DOHH2 (cell line): ENCODE measurements around the gene JARID2.

Source experiments
- H3F3A ChIP-seq: fragments of 200-600 bp; sonication (generic), shearing (Covaris generic); 2 replicates; pipeline ENCODE4 v1.6.0; 2016; ENCODE audit warnings: antibody characterized with exemption, mild to moderate bottlenecking; ENCODE audit not compliant: control insufficient read depth, insufficient read depth
- H3K27ac ChIP-seq: fragments of 200-600 bp; sonication (generic); 2 replicates; pipeline ENCODE4 v1.5.1; 2014; ENCODE audit warnings: low read depth, mild to moderate bottlenecking, low read length, moderate library complexity
- H3K27me3 ChIP-seq: fragments of 200-600 bp; sonication (generic); 2 replicates; pipeline ENCODE4 v1.6.1; 2014; ENCODE audit warnings: mild to moderate bottlenecking, low read length, mixed read lengths; ENCODE audit not compliant: control insufficient read depth
- H3K36me3 ChIP-seq: fragments of 200-600 bp; sonication (generic); 2 replicates; pipeline ENCODE4 v1.6.1; 2014; ENCODE audit warnings: mild to moderate bottlenecking, low read length, moderate library complexity, mixed read lengths; ENCODE audit not compliant: control insufficient read depth
- H3K4me1 ChIP-seq: fragments of 200-600 bp; sonication (generic); 2 replicates; pipeline ENCODE4 v1.6.1; 2014; ENCODE audit warnings: mild to moderate bottlenecking, low read length, mixed read lengths; ENCODE audit not compliant: control insufficient read depth
- H3K4me2 ChIP-seq: fragments of 200-600 bp; sonication (generic); 2 replicates; pipeline ENCODE4 v1.6.0; 2014; ENCODE audit warnings: mild to moderate bottlenecking, low read length, moderate library complexity
- H3K4me3 ChIP-seq: fragments of 200-600 bp; sonication (generic); 2 replicates; pipeline ENCODE4 v1.5.1; 2014; ENCODE audit warnings: mild to moderate bottlenecking, low read length, mixed read lengths
- H3K79me2 ChIP-seq: fragments of 200-600 bp; sonication (generic); 2 replicates; pipeline ENCODE4 v1.6.1; 2014; ENCODE audit warnings: mild to moderate bottlenecking, low read length, mixed read lengths; ENCODE audit not compliant: control insufficient read depth
- H3K9me2 ChIP-seq: fragments of 200-600 bp; sonication (generic); replicated peaks from 2 replicates; pipeline ENCODE4 v1.6.1; 2014; ENCODE audit warnings: mild to moderate bottlenecking, low read length, mixed read lengths; ENCODE audit not compliant: control insufficient read depth
- H3K9me3 ChIP-seq: fragments of 200-600 bp; sonication (generic); 2 replicates; pipeline ENCODE4 v1.6.1; 2014; ENCODE audit warnings: antibody characterized with exemption, low read length, mixed read lengths; ENCODE audit not compliant: control insufficient read depth, insufficient read depth
- H4K20me1 ChIP-seq: fragments of 200-600 bp; sonication (generic); 2 replicates; pipeline ENCODE4 v1.6.0; 2014; ENCODE audit warnings: low read depth, mild to moderate bottlenecking, antibody characterized with exemption, low read length, moderate library complexity; ENCODE audit not compliant: control insufficient read depth, insufficient read depth
- CTCF ChIP-seq: fragments of 200-600 bp; sonication (generic); IDR thresholded peaks from one replicate; pipeline ENCODE4 v1.5.1; 2014; ENCODE audit warnings: antibody characterized with exemption, mild to moderate bottlenecking, low read depth, low read length; ENCODE audit not compliant: poor library complexity, severe bottlenecking
- EZH2phosphoT487 ChIP-seq: fragments of 200-600 bp; sonication (generic); IDR thresholded peaks from 2 replicates; pipeline ENCODE4 v1.6.1; 2017; ENCODE audit warnings: borderline replicate concordance, mild to moderate bottlenecking, antibody characterized with exemption, low read length, moderate library complexity, mixed read lengths

JARID2 gene

GRCh38 chr6:15352845-15353244, 107.0 kb downstream of the JARID2 start:
- Histone ChIP-seq H3K27ac (no peak overlapping the region), H3K9me2 (no peaks in the 10 kb centered on the region), H4K20me1 (peaks cover 31% of the 10 kb centered on the region), H3K27me3 (peaks cover 17% of the 10 kb centered on the region), H3K9me3 (no peaks in the 10 kb centered on the region), H3F3A (no peaks in the 10 kb centered on the region; the same call in 1 of the 2 replicates), H3K36me3 (no peaks in the 10 kb centered on the region), H3K4me2 (no peak overlapping the region), H3K79me2 (peaks cover 7% of the 10 kb centered on the region; the same call in 1 of the 2 replicates), H3K4me3 (no peak overlapping the region), H3K4me1 (peaks cover 6% of the 10 kb centered on the region)
- TF ChIP-seq CTCF (no peak), EZH2phosphoT487 (no peak)

- H3K4me3 ChIP-seq, result no peak overlapping the region
- peaks cover 25% of the 10 kb centered on the region for H3K4me1 ChIP-seq
- TF ChIP-seq CTCF, result no peak
- no peak for TF ChIP-seq EZH2phosphoT487
- H3K9me3 ChIP-seq, result no peaks in the 10 kb centered on the region
- peaks cover 37% of the 10 kb centered on the region for H3K27me3 ChIP-seq
- H3K27ac ChIP-seq, result no peak overlapping the region
- H3K9me2 ChIP-seq, result no peaks in the 10 kb centered on the region
- no peaks in the 10 kb centered on the region for H3K36me3 ChIP-seq
- H3K79me2 ChIP-seq, result peaks cover 5% of the 10 kb centered on the region; the same call in 1 of the 2 replicates
- no peak overlapping the region for H3K4me2 ChIP-seq
- peaks cover 48% of the 10 kb centered on the region for H4K20me1 ChIP-seq
- no peaks in the 10 kb centered on the region; the same call in 1 of the 2 replicates for H3F3A ChIP-seq
Observed at GRCh38 chr6:15355683-15356099, 109.8 kb downstream of the JARID2 start.

- H3K27me3 ChIP-seq, result peaks cover 41% of the 10 kb centered on the region
- no peak overlapping the region for H3K27ac ChIP-seq
- no peak for TF ChIP-seq EZH2phosphoT487
- TF ChIP-seq CTCF, result no peak
- no peaks in the 10 kb centered on the region for H3K9me3 ChIP-seq
- H3K79me2 ChIP-seq, result peaks cover 5% of the 10 kb centered on the region; the same call in 1 of the 2 replicates
- no peak overlapping the region for H3K4me2 ChIP-seq
- no peak overlapping the region for H3K4me3 ChIP-seq
- H3F3A ChIP-seq, result no peaks in the 10 kb centered on the region; the same call in 1 of the 2 replicates
- peaks cover 25% of the 10 kb centered on the region for H3K4me1 ChIP-seq
- H3K36me3 ChIP-seq, result no peaks in the 10 kb centered on the region
- peaks cover 48% of the 10 kb centered on the region for H4K20me1 ChIP-seq
- no peaks in the 10 kb centered on the region for H3K9me2 ChIP-seq
Observed at GRCh38 chr6:15356179-15356578, 110.3 kb downstream of the JARID2 start.
